Tibial nerve (tissue), 3 donors: Measurements from ENCODE around the gene EPSTI1.

Source experiments
- CTCF ChIP-seq, 5 experiments: fragments of 200-600 bp in 3 of 5; fragments of 450-650 bp in 2 of 5; sonication (generic) in 3 of 5; IDR thresholded peaks; one replicate each; pipeline ENCODE4 v1.5.1; 2016 to 2019; ENCODE audit warnings: antibody characterized with exemption in 5 of 5, mild to moderate bottlenecking in 3 of 5, moderate library complexity in 2 of 5
- POLR2A ChIP-seq, 2 donors: fragments of 450-650 bp; IDR thresholded peaks; one replicate each; pipeline ENCODE4 v1.6.1; 2017; ENCODE audit warnings: antibody characterized with exemption in 2 of 2, mild to moderate bottlenecking in 2 of 2, moderate library complexity in 2 of 2

GRCh38 chr13:43036351-43037250 is 44.6 kb upstream of the EPSTI1 start:
- TF ChIP-seq CTCF (IDR thresholded peaks at IDR 0.05): no peak
- no peak for TF ChIP-seq POLR2A (IDR thresholded peaks at IDR 0.05)
